ENCODE results near the gene ATP1A3. TPM values are rescaled to one million over a fixed set of nuclear protein-coding genes. Genes with fewer than 3 reads are reported as not detected.

The ATP1A3 gene
- total and polyA plus RNA-seq, 2 of the 13 experiments (the other 11 are each of a cell fraction or from before 2014, with no cell fraction given) = 0.01 to 0.04 TPM

DNA sequence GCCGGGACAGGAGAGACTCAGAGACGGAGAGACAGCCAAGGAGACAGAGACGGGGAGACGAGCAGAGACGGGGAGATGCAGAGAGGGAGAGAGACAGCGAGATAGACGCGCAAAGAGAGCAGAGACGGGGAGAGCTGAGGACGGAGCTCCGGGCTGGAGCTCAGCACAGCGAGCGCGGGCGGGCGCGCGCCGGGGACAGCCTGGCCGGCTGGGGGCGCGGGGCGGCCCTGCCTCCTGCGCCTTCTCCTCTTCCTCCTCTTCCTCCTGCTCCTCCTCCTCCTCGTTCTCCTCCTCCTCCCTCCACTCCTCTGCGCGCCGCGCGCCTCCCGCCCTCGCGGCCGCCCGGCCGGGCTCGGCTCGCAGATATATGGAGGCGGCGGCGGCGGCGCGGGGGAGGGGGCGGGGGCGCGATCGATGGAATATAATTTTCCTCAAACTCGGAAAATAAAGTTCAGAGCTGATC is 65.8 kb downstream of the ATP1A3 start, which contains the start of gene ERFL:
Gene ERFL, minus strand, starts transcription at position 229 of the 463 bp plus-strand sequence. CDS start 15,530 bp downstream, outside the sequence.
- DNase-seq (ENCODE audit: low spot score) (no peak), FAIRE-seq (no peak), ATAC-seq (peak; percentile 16; the same call in 1 of the 3 replicates)
- in situ Hi-C loops (cut with HindIII; ENCODE audit: extremely low pct_ligation_motif_present, low pct_unique_long_range_greater_than_20kb) (no loop called here), intact Hi-C loops (cut with micrococcal nuclease; ENCODE audit: unreplicated experiment) (no loop called here)
- Histone ChIP-seq H4K20me1 (ENCODE audit: insufficient read depth, low read length) (no peaks in the 10 kb centered on the region), H3K4me3 (replicated peaks in 1 of 3; ENCODE audit: insufficient read depth in 1 of 3, low read depth in 2 of 3, low read length in 3 of 3) (peak within 1 kb of the TSS; percentile 26 to 68 (median 54); a peak in 5 of 6 replicates), H3K9ac (ENCODE audit: insufficient read depth, low read depth, low read length) (no peak within 1 kb of the TSS), H3K4me1 (ENCODE audit: insufficient read depth, low read length) (peaks cover 11% of the 10 kb centered on the region), H3K27ac (ENCODE audit: extremely low read length, insufficient read depth, low read length) (no peak within 1 kb of the TSS), H3K27me3 (ENCODE audit: control insufficient read depth in 1 of 2, insufficient read depth in 2 of 2, low read length in 2 of 2) (peaks cover 7 to 87% of the 10 kb centered on the region in 2 experiments), H2AFZ (ENCODE audit: low read length) (no peak within 1 kb of the TSS), H3K79me2 (ENCODE audit: insufficient read depth, low read length) (no peaks in the 10 kb centered on the region), H3K4me2 (ENCODE audit: low read depth, low read length) (peak within 1 kb of the TSS; percentile 77), H3K36me3 (replicated peaks in 1 of 2; ENCODE audit: control insufficient read depth in 1 of 2, insufficient read depth in 2 of 2, low read length in 2 of 2) (no peaks in the 10 kb centered on the region), H3K9me3 (ENCODE audit: low read length) (no peaks in the 10 kb centered on the region)
- ChIA-PET POLR2A (no interaction called here), CTCF (ENCODE audit: low intra/inter-chr PET ratio, low total read pairs) (no interaction called here)
- 3% methylated on average over 30 of the region's 49 CpGs for WGBS (ENCODE audit: low lambda C conversion rate)
- no TSS peak for BruUV-seq (replicated peaks)
- TF ChIP-seq NFKB2 (CRISPR knock-in tag; IDR thresholded peaks at IDR 0.05; ENCODE audit: borderline replicate concordance) (no peak), ZNF263 (CRISPR knock-in tag; IDR thresholded peaks at IDR 0.05) (peak; percentile 89)

DNA sequence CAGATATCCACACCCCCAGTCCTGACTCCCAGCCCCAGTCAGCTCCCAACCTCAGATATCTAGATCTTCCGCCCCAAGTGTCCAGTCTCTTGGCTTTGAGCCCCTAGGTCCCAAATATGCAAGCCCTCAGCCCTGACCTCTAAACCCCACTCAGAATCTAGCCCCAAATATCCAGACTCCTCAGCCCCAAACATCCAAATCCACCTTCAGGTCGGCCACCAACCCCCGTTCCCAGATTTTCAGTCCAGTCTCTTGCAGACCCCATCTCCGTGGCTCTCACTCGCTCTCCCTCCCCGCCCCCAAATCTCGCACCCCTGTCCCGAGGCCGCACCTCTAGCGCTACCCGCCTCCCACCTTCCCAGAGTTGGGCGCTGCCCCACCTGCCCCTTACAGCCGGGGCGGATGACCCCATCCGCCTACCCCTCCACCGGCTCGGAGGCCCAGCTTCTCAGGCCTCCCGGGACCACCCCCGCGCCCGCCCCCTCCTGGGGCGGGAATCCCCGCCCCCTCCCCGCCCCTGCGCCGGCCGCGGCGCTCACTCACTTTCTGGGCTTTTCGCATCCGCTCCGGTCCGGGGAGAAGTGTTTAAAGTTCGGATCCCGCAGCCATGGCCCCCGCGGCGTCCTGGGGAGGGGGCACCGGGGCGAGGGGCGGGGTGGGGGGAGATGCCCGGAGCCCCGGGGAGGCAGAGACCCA is 66.4 kb downstream of the ATP1A3 start:
- H3K36me3 ChIP-seq (replicated peaks in 1 of 2; ENCODE audit: control insufficient read depth in 1 of 2, insufficient read depth in 2 of 2, low read length in 2 of 2) = no peaks in the 10 kb centered on the region
- POLR2A ChIA-PET = no interaction called here
- ATAC-seq (no peak), DNase-seq (ENCODE audit: low spot score) (no peak), FAIRE-seq (no peak)
- H4K20me1 ChIP-seq (ENCODE audit: insufficient read depth, low read length) = no peaks in the 10 kb centered on the region
- peaks cover 11% of the 10 kb centered on the region for H3K4me1 ChIP-seq (ENCODE audit: insufficient read depth, low read length)
- no peak overlapping the region for H3K27ac ChIP-seq (ENCODE audit: extremely low read length, insufficient read depth, low read length)
- H3K79me2 ChIP-seq (ENCODE audit: insufficient read depth, low read length) = no peaks in the 10 kb centered on the region
- BruUV-seq (replicated peaks) = no TSS peak
- H3K9me3 ChIP-seq (ENCODE audit: low read length) = no peaks in the 10 kb centered on the region
- WGBS (ENCODE audit: low lambda C conversion rate) = 11% methylated on average over 39 of the region's 43 CpGs
- H3K9ac ChIP-seq (ENCODE audit: insufficient read depth, low read depth, low read length) = no peak overlapping the region
- no peak overlapping the region for H2AFZ ChIP-seq (ENCODE audit: low read length)
- H3K4me3 ChIP-seq (replicated peaks in 1 of 3; ENCODE audit: insufficient read depth in 1 of 3, low read depth in 2 of 3, low read length in 3 of 3) = peak overlapping the region; percentile 26 to 68 (median 54); a peak in 5 of 6 replicates
- intact Hi-C loops (cut with micrococcal nuclease; ENCODE audit: unreplicated experiment) = no loop called here
- peak overlapping the region; percentile 77 for H3K4me2 ChIP-seq (ENCODE audit: low read depth, low read length)
- in situ Hi-C loops (cut with HindIII; ENCODE audit: extremely low pct_ligation_motif_present, low pct_unique_long_range_greater_than_20kb) = no loop called here
- CTCF ChIA-PET (ENCODE audit: low intra/inter-chr PET ratio, low total read pairs) = no interaction called here
- H3K27me3 ChIP-seq (ENCODE audit: control insufficient read depth in 1 of 2, insufficient read depth in 2 of 2, low read length in 2 of 2) = peaks cover 7 to 87% of the 10 kb centered on the region in 2 experiments
- TF ChIP-seq, protein P1, sequence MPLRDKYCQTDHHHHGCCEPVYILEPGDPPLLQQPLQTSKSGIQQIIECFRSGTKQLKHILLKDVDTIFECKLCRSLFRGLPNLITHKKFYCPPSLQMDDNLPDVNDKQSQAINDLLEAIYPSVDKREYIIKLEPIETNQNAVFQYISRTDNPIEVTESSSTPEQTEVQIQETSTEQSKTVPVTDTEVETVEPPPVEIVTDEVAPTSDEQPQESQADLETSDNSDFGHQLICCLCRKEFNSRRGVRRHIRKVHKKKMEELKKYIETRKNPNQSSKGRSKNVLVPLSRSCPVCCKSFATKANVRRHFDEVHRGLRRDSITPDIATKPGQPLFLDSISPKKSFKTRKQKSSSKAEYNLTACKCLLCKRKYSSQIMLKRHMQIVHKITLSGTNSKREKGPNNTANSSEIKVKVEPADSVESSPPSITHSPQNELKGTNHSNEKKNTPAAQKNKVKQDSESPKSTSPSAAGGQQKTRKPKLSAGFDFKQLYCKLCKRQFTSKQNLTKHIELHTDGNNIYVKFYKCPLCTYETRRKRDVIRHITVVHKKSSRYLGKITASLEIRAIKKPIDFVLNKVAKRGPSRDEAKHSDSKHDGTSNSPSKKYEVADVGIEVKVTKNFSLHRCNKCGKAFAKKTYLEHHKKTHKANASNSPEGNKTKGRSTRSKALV (CRISPR knock-in tag; IDR thresholded peaks at IDR 0.05) = no peak
- TF ChIP-seq PCBP2 (optimal IDR thresholded peaks at IDR 0.05; ENCODE audit: low read depth, low read length, poor library complexity, severe bottlenecking) (no peak), ZNF333 (CRISPR knock-in tag; IDR thresholded peaks at IDR 0.05; ENCODE audit: borderline replicate concordance) (no peak), ZNF468 (CRISPR knock-in tag; IDR thresholded peaks at IDR 0.05) (no peak), CREM (IDR thresholded peaks at IDR 0.05) (no peak), CREM (CRISPR knock-in tag; IDR thresholded peaks at IDR 0.05) (no peak), ZNF24 (IDR thresholded peaks at IDR 0.05) (no peak), ZNF891 (CRISPR knock-in tag; IDR thresholded peaks at IDR 0.05) (no peak), RFX5 (IDR thresholded peaks at IDR 0.05; ENCODE audit: low read depth, low read length) (no peak), ARNT2 (CRISPR knock-in tag; IDR thresholded peaks at IDR 0.05; ENCODE audit: low read depth) (no peak), DPF2 (CRISPR knock-in tag; IDR thresholded peaks at IDR 0.05; ENCODE audit: borderline replicate concordance, low read depth) (no peak)
- TF ChIP-seq, protein P2, sequence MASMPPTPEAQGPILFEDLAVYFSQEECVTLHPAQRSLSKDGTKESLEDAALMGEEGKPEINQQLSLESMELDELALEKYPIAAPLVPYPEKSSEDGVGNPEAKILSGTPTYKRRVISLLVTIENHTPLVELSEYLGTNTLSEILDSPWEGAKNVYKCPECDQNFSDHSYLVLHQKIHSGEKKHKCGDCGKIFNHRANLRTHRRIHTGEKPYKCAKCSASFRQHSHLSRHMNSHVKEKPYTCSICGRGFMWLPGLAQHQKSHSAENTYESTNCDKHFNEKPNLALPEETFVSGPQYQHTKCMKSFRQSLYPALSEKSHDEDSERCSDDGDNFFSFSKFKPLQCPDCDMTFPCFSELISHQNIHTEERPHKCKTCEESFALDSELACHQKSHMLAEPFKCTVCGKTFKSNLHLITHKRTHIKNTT (CRISPR knock-in tag; IDR thresholded peaks at IDR 0.05) = no peak

All from HepG2 (cell line).